Ovary (tissue), 9 donors: ENCODE measurements around the gene LBX1. TPM values are rescaled to one million over a fixed set of nuclear protein-coding genes. Genes with fewer than 3 reads are reported as not detected.

Source experiments
- DNase-seq, 5 donors: peaks; one replicate each; pipeline ENCODE4 v3.0.0-alpha.2; 2019 to 2020
- H3K27ac ChIP-seq, 2 donors: fragments of 200-600 bp; one replicate each; pipeline versions ENCODE4 v1.5.1 to v1.8.0; 2019 to 2022
- H3K27me3 ChIP-seq: fragments of 200-600 bp; one replicate; pipeline ENCODE4 v1.8.0; 2022
- H3K36me3 ChIP-seq: fragments of 200-600 bp; sonication (generic); one replicate; pipeline ENCODE4 v1.5.1; 2019
- H3K4me1 ChIP-seq: one replicate; pipeline ENCODE4 v1.8.1; 2013; ENCODE audit warnings: mild to moderate bottlenecking, moderate library complexity; ENCODE audit not compliant: insufficient read depth
- H3K4me3 ChIP-seq: fragments of 200-600 bp; sonication (generic); one replicate; pipeline ENCODE4 v1.5.1; 2017
- H3K9me3 ChIP-seq, 2 donors: fragments of 200-600 bp in 1 of 2; sonication (generic) in 1 of 2; one replicate each; pipeline versions ENCODE4 v1.5.1 to v1.8.1; 2013 to 2019; ENCODE audit warnings: mild to moderate bottlenecking in 1 of 2, moderate library complexity in 1 of 2
- EP300 ChIP-seq: sonication (generic); formaldehyde crosslinking; IDR thresholded peaks from one replicate; pipeline ENCODE4 v1.6.1; 2017; ENCODE audit warnings: antibody characterized with exemption
- POLR2A ChIP-seq: fragments of 450-650 bp; IDR thresholded peaks from one replicate; pipeline ENCODE4 v1.6.1; 2017; ENCODE audit warnings: antibody characterized with exemption, mild to moderate bottlenecking, moderate library complexity
- WGBS, 3 donors: extraction: QIAGEN DNeasy Blood & Tissue Kit in 1 of 3; methylation state at CpG; one replicate each; pipeline versions ENCODE4 v1.1.5 to v1.1.7; 2013 to 2017; 5-methylcytosine and 5-hydroxymethylcytosine counted together
- intact Hi-C, 4 donors: fragments of 100-400 bp; cut with DNase I; formaldehyde crosslinking; loops; one replicate each; pipeline versions ENCODE4 v1.11.0 to v1.15.1; 2022 to 2023
- polyA plus RNA-seq, 2 donors: library from polyadenylated mRNA; stranded (reverse); fragments of 200-250 nt in 1 of 2; fragments of 350-450 nt in 1 of 2; fragmentation: Illumina TruSeq in 1 of 2; extraction: RNeasy Lipid Tissue Mini Kit (QIAGEN cat#74804) in 1 of 2; gene quantifications; one replicate each; pipeline ENCODE4 v1.2.3, GENCODE V29; 2013 to 2014
- total RNA-seq, 7 donors: library from RNA; depleted of rRNA in 2 of 7; stranded (reverse); fragments of >200 nt in 2 of 7; fragmentation: NEBNext Ultra II Directional in 3 of 7; extraction: Animal tissue kit (Norgen Biotek cat#: 25700) in 3 of 7; gene quantifications; one replicate each; pipeline versions ENCODE4 v1.1.0 to v1.2.4, GENCODE V29; 2016 to 2023
- TF ChIP-seq, protein P1 (sequence below), 3 donors: fragments of 450-650 bp in 2 of 3; fragments of 200-600 bp in 1 of 3; IDR thresholded peaks; one replicate each; pipeline versions ENCODE4 v1.5.1 to v1.8.0; 2016 to 2022; ENCODE audit warnings: antibody characterized with exemption in 3 of 3, mild to moderate bottlenecking in 1 of 3
- donor health status: DM: no; HTN: no; CAD: no; lungs with moderate emphysema.
- donor health status: DM: no; HTN: no; CAD: no.
- donor health status: Bipolar disorder and iron deficiency.
- donor health status: DM: yes; HTN: yes; CAD: no.
- donor health status: DM: no; HTN: no; CAD: no.
- donor health status: DM: yes; HTN: yes; CAD: no.

Gene LBX1
- total and polyA plus RNA-seq, 9 donors, result not detected

DNA sequence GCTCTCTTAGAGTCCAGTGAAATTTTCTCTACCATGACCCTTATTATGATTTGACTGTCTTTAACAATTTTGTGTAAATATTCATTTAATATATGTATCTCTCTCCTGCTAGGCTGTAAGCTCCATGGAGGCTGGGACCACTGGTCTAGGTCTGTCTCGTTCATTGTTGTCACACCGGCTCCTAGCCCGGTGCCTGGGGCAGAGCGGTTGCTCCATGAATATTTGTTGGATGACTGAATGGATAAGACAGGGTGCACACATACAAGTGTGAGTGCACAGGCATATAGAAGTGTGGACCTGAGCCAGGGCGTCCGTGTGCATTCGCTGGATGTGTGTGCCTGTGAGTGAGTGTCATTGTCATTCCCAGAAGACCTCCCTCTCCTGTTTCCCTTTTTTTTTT, 20.9 kb upstream of the LBX1 start:
- no peak overlapping the region for H3K4me3 ChIP-seq
- TF ChIP-seq, protein P1, sequence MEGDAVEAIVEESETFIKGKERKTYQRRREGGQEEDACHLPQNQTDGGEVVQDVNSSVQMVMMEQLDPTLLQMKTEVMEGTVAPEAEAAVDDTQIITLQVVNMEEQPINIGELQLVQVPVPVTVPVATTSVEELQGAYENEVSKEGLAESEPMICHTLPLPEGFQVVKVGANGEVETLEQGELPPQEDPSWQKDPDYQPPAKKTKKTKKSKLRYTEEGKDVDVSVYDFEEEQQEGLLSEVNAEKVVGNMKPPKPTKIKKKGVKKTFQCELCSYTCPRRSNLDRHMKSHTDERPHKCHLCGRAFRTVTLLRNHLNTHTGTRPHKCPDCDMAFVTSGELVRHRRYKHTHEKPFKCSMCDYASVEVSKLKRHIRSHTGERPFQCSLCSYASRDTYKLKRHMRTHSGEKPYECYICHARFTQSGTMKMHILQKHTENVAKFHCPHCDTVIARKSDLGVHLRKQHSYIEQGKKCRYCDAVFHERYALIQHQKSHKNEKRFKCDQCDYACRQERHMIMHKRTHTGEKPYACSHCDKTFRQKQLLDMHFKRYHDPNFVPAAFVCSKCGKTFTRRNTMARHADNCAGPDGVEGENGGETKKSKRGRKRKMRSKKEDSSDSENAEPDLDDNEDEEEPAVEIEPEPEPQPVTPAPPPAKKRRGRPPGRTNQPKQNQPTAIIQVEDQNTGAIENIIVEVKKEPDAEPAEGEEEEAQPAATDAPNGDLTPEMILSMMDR (IDR thresholded peaks at IDR 0.05), result no peak
- TF ChIP-seq EP300, result no peak
- no peak for TF ChIP-seq POLR2A
- WGBS, 3 donors, result 76 to 81% (median 78%) methylated on average over 7 of the region's 7 CpGs
- DNase-seq, result no peak
- intact Hi-C loops, result no loop called here
- no peaks in the 10 kb centered on the region for H3K36me3 ChIP-seq
- H3K27me3 ChIP-seq, result no peaks in the 10 kb centered on the region
- no peaks in the 10 kb centered on the region for H3K9me3 ChIP-seq
- no peaks in the 10 kb centered on the region for H3K4me1 ChIP-seq
- H3K27ac ChIP-seq, result no peak overlapping the region

DNA sequence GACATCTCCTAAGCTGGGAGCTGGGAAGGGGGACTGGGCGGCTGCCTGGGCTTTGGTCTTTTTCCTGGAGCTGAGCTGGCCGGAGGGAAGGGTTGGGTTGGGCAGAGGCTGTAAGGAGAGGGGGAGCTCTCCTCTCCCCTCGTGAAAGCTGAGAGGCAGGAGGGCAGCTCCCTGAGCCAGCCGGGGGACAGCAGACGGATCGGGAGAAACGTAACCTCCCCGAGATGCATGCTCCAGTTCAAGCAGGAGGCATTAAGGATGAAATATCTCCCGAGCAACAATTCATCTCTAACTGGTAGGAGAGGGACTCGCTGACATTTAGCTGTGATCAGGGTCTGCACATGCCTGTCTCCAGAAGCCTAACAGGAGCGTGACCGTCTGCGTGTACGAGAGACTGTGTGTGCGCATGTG, 19.9 kb upstream of the LBX1 start:
- Histone ChIP-seq H3K27me3 (no peaks in the 10 kb centered on the region), H3K4me3 (no peak overlapping the region), H3K27ac (no peak overlapping the region), H3K36me3 (no peaks in the 10 kb centered on the region), H3K9me3 (no peaks in the 10 kb centered on the region), H3K4me1 (no peaks in the 10 kb centered on the region)
- intact Hi-C loops, result no loop called here
- no peak for DNase-seq
- 18 to 28% (median 20%) methylated on average over 15 of the region's 15 CpGs for WGBS, 3 donors
- TF ChIP-seq, protein P1 (IDR thresholded peaks at IDR 0.05), result no peak
- no peak for TF ChIP-seq POLR2A
- no peak for TF ChIP-seq EP300

DNA sequence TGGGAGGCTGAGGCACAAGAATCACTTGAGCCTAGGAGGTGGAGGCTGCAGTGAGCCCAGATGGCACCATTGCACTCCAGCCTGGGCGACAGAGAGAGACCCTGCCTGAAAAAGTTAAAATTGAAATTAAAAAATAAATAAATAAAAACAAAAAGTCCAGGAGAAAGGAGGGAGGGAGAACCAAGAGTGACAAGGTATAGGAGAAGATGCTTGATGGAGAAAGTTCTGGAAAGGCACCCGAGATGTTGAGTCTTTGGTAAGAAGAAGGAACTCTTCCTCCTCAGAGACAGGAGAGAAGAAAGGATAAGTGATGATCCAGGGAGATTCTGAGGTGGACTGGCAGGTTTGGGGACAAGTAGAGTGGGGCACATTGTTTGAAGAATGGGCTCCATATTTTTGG, 17.4 kb upstream of the LBX1 start:
- intact Hi-C loops, result no loop called here
- no peaks in the 10 kb centered on the region for H3K4me1 ChIP-seq
- H3K27ac ChIP-seq, result no peak overlapping the region
- TF ChIP-seq POLR2A, result no peak
- TF ChIP-seq, protein P1 (IDR thresholded peaks at IDR 0.05), result no peak
- no peak for TF ChIP-seq EP300
- no peaks in the 10 kb centered on the region for H3K9me3 ChIP-seq
- no peak for DNase-seq
- H3K36me3 ChIP-seq, result no peaks in the 10 kb centered on the region
- no peak overlapping the region for H3K4me3 ChIP-seq
- 86 to 89% (median 87%) methylated on average over 2 of the region's 2 CpGs for WGBS, 3 donors
- H3K27me3 ChIP-seq, result no peaks in the 10 kb centered on the region

DNA sequence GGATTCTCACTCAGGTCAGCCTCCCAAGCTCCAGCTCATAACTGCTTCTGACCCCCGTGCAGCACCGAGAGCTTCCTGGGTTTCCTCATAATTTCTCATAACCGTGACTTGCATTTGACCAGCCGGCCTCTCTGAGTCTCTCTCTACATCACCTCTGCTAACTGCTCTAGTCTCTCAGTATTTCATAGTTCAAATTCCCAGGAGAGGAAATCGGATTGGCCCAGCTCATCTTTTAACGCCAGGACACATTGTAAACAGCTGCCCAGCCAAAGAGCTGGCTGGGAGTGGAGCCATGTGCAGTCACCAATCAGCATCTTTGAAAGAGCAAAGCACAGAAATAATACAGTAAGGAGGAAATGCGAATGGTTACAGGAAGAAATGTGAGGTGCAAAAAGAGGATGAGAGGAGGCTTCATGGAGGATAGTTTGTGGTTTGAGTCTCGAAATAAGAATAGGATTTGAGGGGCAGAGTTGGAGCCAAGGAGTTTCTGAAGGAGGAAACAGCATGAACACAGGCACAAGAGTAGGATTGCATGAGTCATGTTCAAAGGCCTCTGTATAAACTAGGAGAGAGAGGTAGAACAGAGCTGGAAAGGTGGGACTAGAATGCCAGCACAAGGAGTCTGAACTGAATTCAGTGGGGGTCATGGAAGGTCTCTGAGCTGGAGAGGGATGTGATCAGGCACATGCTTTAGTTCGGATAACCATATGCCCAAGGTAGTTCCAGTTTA, 15.2 kb upstream of the LBX1 start:
- no peak for DNase-seq
- H3K27me3 ChIP-seq, result no peaks in the 10 kb centered on the region
- H3K27ac ChIP-seq, result no peak overlapping the region
- H3K36me3 ChIP-seq, result no peaks in the 10 kb centered on the region
- intact Hi-C loops, result no loop called here
- H3K4me3 ChIP-seq, result no peak overlapping the region
- no peaks in the 10 kb centered on the region for H3K9me3 ChIP-seq
- no peak for TF ChIP-seq EP300
- TF ChIP-seq, protein P1 (IDR thresholded peaks at IDR 0.05), result no peak
- TF ChIP-seq POLR2A, result no peak
- 29 to 41% (median 40%) methylated on average over 9 of the region's 9 CpGs for WGBS, 3 donors
- H3K4me1 ChIP-seq, result no peaks in the 10 kb centered on the region
